Lung microvascular endothelial cell (primary cell): Measurements from ENCODE around the gene HID1. TPM values are rescaled to one million over a fixed set of nuclear protein-coding genes. Genes with fewer than 3 reads are reported as not detected.
"Not testable (repeated sequence)": the region's sequence is repeated elsewhere in the genome, so short reads cannot be mapped to it uniquely, and the experiment has no call there.

ENCODE experiments used
- DNase-seq, 2 donors: peaks; one replicate each; pipeline versions ENCODE4 v3.0.0 to v3.0.0-alpha.2; 2010; ENCODE audit warnings: low read depth in 2 of 2
- total RNA-seq: library from RNA; depleted of rRNA; stranded (reverse); fragments of >200 nt; gene quantifications from 2 replicates; pipeline ENCODE4 v1.2.1, GENCODE V29; 2014

Gene HID1
- total RNA-seq, 1 donor from 2014 or later = 44.8 TPM

DNA sequence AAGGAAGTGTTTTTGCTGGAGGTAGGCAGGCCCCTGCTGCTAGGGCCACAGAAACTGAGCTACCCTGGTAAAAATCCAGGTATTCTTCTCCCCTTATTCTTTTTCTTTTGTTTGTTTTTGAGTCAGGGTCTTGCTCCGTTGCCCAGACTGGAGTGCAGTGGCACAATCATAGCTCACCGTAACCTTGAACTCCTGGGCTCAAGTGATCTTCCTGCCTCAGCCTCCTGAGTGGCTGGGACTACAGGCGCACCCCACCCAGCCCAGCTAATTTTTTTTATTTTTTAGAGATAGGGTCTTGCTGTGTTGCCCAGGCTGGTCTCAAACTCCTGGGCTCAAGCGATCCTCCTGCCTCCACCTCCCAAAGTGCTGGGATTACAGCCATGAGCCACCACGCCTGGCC lies 3.1 kb downstream of the HID1 start:
- not testable (repeated sequence) for DNase-seq

- no peak for DNase-seq
Measured at GRCh38 chr17:74968361-74968780, 4.2 kb downstream of the HID1 start.

DNA sequence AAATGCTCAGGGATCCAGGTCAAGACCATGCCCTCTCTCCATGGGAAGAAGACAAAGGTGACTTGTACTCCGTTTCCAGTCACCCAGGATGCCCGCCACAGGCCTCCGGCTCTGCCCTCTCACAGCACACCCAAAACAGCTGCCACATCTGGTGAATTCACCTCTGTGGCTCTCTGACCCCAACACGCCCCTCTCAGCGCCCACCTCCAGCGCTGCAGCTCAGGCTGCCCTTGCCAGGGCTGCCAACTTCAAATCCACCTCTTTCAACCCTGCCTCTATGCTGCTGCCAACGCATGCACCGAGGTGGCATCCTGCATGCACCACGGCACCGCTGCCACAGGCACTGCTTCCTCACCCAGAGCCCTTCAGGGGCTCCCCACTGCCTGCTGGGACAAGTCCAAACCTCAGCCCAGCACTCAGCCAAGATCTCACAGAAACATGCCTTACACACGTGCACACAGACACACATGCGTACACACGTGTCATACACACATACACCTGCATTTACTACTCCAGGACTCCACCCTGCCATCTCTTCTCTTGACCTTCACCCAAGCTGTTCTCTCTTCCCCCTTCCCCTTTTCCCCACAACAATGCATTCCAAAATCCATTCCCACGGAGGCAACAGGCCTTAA lies 7.5 kb downstream of the HID1 start:
- no peak for DNase-seq

GRCh38 chr17:74964246-74964761 lies 8.3 kb downstream of the HID1 start:
- no peak for DNase-seq

GRCh38 chr17:74963656-74964055 lies 8.9 kb downstream of the HID1 start:
- no peak for DNase-seq

GRCh38 chr17:74962622-74963394 lies 9.8 kb downstream of the HID1 start:
- no peak for DNase-seq

- DNase-seq = peak; percentile 89 to 93
Measured at GRCh38 chr17:74961657-74962350, 10.8 kb downstream of the HID1 start.

DNA sequence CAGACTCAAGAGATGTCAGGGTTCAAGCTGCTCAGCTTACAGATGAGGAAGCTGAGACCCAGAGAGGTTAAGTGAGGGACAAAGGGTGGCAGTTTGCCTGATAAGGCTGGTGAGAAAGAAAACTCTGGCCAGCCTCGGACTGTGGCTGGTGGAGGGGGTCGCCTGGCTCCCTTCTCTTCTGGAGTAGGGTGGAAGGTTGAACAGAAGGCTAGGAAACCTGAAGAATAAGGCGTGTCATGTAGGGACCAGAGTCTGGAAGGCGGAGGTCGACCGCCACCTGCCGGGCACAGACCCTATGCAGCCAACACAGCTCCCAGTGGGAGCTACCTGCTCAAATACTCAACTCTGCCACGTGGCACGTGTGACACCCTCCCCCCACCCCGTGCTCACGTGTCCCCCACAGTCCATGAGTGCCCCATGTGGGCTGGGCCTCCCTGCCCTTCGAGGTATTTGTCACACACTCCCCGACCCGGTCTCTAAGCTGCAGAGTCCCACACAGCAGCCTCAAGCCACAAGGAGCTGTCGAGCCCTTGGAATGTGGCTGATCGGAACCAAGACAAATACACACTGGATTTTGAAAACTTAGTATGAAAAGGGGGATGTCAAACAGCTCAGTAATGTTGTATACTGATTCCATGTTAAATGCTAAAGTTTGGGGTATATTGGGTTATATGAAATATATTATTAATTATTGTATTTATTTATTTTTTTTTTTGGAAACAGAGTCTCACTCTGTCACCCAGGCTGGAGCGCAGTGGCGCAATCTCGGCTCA lies 11.8 kb downstream of the HID1 start:
- DNase-seq = no peak

DNA sequence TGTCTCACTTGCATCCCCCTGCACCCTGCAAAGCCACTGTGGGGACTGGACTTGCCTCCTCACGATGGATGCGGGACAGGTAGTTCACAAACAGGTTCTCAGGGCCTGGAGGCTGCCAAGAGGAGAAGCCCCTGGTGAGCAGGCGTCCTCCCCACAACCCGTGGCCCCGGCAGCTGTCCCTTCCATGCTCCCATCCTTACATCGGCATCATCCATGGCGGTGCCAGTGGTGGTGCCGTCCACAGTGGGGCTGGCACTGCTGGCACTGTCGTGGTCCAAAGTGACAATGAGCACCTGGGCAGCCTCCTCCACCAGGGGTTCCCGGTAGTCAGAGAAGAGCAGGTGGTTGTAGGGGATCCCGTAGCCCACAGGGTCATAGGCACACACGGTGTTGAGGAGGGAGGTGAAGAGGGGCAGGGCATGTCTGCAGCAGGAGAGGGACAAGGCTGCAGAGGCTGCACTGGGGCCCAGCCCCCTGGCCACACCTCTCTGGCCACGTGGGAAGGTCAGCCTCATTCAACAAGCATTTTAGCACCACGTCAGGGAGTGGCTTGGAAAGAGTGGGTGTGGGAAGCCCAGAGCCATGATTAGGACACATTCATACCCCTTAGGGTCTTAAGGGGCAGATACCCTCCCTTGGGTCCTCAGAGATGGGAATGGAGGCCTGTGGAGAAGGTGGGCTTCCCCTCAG lies 12.6 kb downstream of the HID1 start:
- DNase-seq = no peak

GRCh38 chr17:74957935-74958740 lies 14.4 kb downstream of the HID1 start:
- peak; percentile 51 to 75 for DNase-seq

GRCh38 chr17:74956093-74956492 lies 16.5 kb downstream of the HID1 start:
- DNase-seq = no peak

- DNase-seq = no peak
Measured at GRCh38 chr17:74954665-74955421, 17.7 kb downstream of the HID1 start.

DNA sequence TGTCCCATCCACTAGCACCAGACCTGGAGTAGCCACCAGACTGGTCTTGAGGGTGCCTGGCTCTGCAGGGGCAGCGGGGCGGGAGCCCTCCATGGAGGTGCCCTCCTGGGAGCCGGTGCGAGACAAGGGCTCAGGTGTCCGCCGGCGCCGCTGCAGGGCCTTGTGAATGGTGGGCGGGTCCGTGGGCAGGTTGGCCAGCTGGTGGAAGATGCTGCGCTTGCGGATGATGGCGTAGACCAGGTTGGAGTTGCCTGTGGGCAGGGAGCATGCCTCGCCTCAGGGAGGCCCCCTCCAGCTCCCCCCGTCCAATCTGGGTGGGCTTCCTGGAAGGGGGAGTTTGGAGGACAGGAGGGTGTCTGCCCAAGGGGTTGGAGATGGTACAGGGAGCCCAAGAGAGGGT lies 18.4 kb downstream of the HID1 start:
- DNase-seq = no peak

- no peak for DNase-seq
Measured at GRCh38 chr17:74953134-74953687, 19.3 kb downstream of the HID1 start.

- no peak for DNase-seq
Measured at GRCh38 chr17:74952431-74953133, 20.0 kb downstream of the HID1 start.

- DNase-seq = no peak
Measured at GRCh38 chr17:74951680-74952421, 20.7 kb downstream of the HID1 start.

GRCh38 chr17:74951065-74951464 lies 21.5 kb downstream of the HID1 start:
- DNase-seq = no peak

DNA sequence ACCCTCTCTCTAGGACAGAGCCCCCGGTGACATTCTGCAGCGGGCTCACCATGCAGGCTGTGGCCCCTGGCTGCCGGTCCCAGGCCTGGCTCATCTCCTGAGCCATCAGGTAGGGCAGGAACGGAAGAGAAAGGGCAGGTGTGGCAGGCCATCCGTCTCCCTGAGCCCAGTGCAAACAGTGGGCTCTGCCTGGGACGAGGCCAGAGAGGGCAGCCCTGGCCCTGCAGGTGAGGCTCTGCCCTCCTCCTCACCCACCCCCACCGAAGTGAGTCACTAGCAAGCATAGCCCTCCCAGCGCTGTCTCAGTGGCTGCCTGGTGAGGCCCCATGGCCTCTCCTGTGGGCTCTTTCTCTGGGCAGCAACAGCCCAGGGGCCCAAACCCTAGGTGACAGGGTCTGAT lies 22.4 kb downstream of the HID1 start:
- DNase-seq = no peak
